ENCODE data around the gene PHTF2.

DNA sequence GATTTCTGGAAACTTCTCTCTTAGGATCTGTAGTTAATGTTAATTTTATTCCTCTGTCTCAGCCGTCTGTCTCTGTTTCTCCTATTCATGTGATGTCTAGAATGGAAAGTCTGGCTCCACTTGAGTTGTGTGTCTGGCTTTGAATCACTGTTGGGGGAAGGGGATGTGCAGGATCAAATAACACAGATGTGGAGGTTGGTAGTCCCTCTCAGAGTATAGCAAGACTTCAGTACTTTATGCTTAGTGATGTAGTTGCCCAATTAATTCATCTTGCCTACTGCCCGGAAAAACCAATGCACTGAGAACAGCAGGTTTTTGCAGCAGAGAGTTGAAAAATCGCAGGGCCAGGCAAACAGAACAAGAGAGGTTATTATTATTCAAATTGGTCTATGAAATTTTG, 79.2 kb downstream of the PHTF2 start:
- no peak for TF ChIP-seq RFX5 (IDR thresholded peaks at IDR 0.05; ENCODE audit: low read length)
- TF ChIP-seq CTCF (IDR thresholded peaks at IDR 0.05) = no peak
- no peak for TF ChIP-seq REST (IDR thresholded peaks at IDR 0.05; ENCODE audit: low read depth, low read length)
- TF ChIP-seq SMC3 (IDR thresholded peaks at IDR 0.05; ENCODE audit: low read depth, low read length) = no peak
- TF ChIP-seq TAF1 (IDR thresholded peaks at IDR 0.05; ENCODE audit: borderline replicate concordance, low read depth, low read length) = no peak
